Urothelium cell line (cell line): ENCODE results near the gene C19orf67.
A peak's percentile ranks its signal among the peaks of the same experiment; 100 is the strongest.

Experiments used
- DNase-seq: peaks from one replicate; pipeline ENCODE4 v3.0.0; 2011; ENCODE audit warnings: low spot score, mixed read lengths
- FAIRE-seq: peaks from 2 replicates; lab custom pipeline; 2011; peaks lifted over from hg19 to GRCh38; lab: Jason Lieb, UNC

The C19orf67 gene

GRCh38 chr19:14085309-14085995, at the start of gene C19orf67:
Gene C19orf67, minus strand, starts transcription at chr19:14085783. Its CDS starts 156 bp downstream, at chr19:14085627.
- no peak for FAIRE-seq
- no peak for DNase-seq

GRCh38 chr19:14135355-14135754, 49.8 kb upstream of the C19orf67 start:
- DNase-seq (no peak), FAIRE-seq (no peak)

GRCh38 chr19:14127929-14128509, 42.4 kb upstream of the C19orf67 start:
- DNase-seq: no peak
- no peak for FAIRE-seq

- FAIRE-seq (no peak), DNase-seq (no peak)
These were observed 41.6 kb upstream of the C19orf67 start for GRCh38 chr19:14127176-14127575.

GRCh38 chr19:14122924-14123323, 37.3 kb upstream of the C19orf67 start:
- FAIRE-seq (no peak), DNase-seq (no peak)

GRCh38 chr19:14120497-14120780, 34.9 kb upstream of the C19orf67 start:
- DNase-seq: no peak
- no peak for FAIRE-seq

DNA sequence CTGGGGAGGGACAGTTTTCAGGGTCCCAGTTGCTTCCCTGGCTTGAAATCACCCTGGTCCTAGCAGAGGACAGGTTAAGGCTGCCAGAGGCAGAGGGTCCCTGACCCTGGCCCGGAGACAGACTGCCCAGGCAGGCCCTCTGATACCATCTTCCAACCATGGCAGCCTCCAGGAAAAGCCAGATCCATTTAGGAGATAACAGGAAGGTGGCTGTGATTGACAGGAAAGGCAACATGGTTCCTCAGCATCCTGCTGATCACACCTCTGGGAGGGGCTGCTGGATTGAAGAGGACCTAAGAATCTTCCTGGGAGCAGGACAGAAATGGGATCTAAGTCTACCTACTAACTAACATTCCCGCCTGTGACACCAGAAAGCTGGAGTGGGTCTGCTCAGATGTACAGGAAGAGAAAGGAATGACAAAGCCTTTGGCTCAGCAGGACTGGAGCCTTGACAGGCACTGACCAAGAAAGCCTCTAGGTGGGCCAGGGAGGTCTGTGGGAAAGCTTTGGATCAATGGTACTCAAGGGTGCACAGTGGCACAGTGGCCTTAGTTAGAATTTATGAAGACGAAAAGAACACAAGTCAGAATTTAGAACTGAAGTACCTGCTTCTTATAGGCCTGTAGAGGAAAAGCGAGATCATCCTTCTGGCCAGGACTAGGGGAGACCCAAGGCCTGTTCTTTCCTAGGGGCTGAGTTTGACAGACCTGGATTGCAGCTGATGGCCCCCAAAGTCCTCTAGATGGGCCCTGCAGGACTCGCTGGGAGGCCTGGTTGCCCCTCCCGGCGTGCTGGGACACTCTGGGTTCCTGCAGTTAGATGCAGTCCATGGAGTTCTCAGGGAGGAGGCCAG, 34.3 kb upstream of the C19orf67 start:
- DNase-seq (no peak), FAIRE-seq (no peak)

DNA sequence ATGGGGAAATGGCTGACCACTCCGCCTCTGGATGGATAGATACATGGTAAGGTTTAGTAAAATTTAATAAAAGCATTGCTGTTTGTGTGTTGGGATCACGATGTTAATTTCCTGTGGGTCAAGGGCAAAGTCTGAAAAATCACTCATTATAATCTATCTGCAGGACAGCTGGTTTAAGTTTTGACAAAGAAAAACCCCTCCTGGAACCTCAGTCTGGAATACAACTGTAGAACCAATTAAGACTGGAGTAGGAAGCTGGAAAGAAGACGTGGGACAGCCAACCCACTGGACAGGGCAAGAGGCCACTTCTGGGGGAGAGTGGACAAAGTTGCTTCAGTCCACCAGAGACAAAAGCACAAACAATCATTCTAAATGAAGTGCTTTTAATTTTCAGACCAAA, 33.6 kb upstream of the C19orf67 start:
- no peak for FAIRE-seq

GRCh38 chr19:14118165-14119051, 32.8 kb upstream of the C19orf67 start:
- FAIRE-seq (no peak), DNase-seq (no peak)

More for the DNA sequence above, 33.6 kb upstream of the C19orf67 start:
- DNase-seq: no peak

DNA sequence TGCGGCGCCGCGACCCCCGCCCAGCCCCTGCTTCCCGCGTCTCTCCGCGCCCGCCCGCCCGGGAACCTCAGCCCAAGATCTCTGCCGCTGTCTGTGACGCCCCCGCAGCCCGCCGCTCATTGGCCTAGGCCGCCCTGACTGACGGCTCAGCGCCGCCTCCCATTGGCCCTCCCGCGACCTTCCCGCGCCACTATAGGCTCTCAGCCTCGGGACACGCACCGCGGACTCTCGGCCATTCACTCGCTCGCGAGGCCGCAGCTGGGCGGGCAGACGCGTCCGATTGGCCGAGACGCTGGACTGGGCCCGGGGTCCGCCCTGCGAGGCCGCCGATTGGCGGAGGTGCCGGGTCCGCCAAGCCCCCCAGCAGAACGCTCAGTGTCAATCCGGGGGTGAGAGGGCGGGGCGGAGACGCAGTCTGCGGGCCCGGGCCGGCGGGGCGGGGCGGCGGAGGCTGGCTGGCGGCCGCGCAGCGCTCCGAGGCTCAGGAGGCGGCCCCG, 32.1 kb upstream of the C19orf67 start, which contains the start of gene PRKACA:
PRKACA (minus strand) TSS at position 95 of the 497 bp plus-strand sequence. CDS start 215 bp downstream, outside the sequence.
- FAIRE-seq (peak; percentile 82), DNase-seq (peak; percentile 96)

GRCh38 chr19:14116918-14117578, 31.5 kb upstream of the C19orf67 start:
- DNase-seq (no peak), FAIRE-seq (no peak)

- no peak for FAIRE-seq
- DNase-seq: no peak
These were observed 30.9 kb upstream of the C19orf67 start for GRCh38 chr19:14116525-14116917.

- FAIRE-seq (no peak), DNase-seq (no peak)
These were observed 30.2 kb upstream of the C19orf67 start for GRCh38 chr19:14115756-14116155.

DNA sequence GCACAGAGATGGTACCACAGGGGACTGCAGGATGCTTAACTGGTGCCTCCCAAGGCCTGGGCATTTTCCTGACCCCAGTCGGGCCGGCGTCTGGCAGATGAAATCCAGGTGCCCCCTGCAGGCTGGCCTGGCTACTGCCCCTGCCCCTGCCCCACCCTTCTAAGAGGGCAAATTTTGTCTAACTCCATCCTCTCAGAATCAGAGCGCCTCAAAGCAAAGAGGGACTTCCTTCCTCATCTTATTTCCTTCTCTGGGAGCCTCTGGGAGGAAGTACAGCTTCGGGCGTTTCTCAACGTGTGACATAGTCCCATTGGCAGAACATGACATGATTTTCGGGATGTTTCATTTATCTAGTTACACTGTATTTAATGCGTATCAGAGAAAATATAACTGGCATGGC, 29.3 kb upstream of the C19orf67 start:
- DNase-seq (no peak), FAIRE-seq (no peak)

DNA sequence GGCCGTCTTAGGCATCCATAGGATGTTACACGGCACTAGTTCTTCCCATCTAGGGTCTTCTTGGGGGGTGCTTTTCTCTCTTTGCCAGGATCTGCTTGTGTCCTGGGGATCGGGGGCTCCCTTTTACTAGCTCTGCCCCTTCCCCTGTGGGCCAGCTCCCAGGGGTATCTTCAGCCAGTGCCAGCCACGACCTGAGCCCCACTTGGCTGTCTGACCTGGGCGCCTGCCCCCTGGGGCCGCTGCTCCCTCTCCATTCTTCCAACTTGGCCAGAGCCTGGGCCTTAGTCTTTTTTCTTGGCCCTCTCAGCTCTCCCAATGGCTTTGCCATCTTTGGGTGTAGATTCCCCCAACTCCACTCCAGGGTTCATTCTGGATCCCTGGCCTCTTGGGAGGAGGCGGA, 28.9 kb upstream of the C19orf67 start:
- DNase-seq (no peak), FAIRE-seq (no peak)

GRCh38 chr19:14113762-14114414, 28.3 kb upstream of the C19orf67 start:
- DNase-seq (peak; percentile 12), FAIRE-seq (no peak)

- DNase-seq (no peak), FAIRE-seq (no peak)
These were observed 27.3 kb upstream of the C19orf67 start for GRCh38 chr19:14112809-14113385.

GRCh38 chr19:14112051-14112808, 26.6 kb upstream of the C19orf67 start:
- DNase-seq: no peak
- no peak for FAIRE-seq

DNA sequence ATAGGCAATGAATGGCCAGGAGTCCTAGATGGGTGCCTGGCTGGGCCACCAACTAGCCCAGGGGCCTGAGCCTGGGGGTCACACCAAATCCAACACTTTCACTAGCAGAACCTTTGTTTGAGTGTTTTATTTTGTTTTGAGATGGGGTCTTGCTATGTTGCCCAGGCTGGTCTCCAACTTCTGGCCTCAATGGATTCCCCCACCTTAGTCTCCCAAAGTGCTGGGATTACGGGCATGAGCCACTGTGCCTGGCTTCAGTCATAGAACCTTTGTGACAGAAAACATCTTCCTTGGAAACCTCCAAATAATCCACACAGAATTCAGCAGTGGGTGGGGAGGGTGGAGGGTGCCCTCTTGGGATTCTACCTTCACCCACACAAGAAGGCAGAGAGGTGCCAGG, 25.9 kb upstream of the C19orf67 start:
- DNase-seq (no peak), FAIRE-seq (no peak)
